HepG2 (cell line): Measurements from ENCODE around the gene CLUH. TPM values are rescaled to one million over a fixed set of nuclear protein-coding genes. Genes with fewer than 3 reads are reported as not detected.

Experiments
- ATAC-seq: fragments of 200-7000 bp; cut with Tn5 transposase; 3 replicates; pipeline ENCODE4 v1.9.1; 2020; ENCODE audit warnings: mild to moderate bottlenecking, moderate library complexity
- BruUV-seq: library from RNA; stranded (reverse); fragments of 400-500 nt; replicated peaks from 2 replicates; lab custom pipeline; 2021; lab: Mats Ljungman, UMichigan
- CTCF ChIA-PET: fragments of 300-600 bp; formaldehyde crosslinking; extraction: SDS; loops from one replicate; lab custom pipeline; 2021; ENCODE audit warnings: low total read pairs, inconsistent platforms, low intra/inter-chr PET ratio; lab: Yijun Ruan, JAX
- POLR2A ChIA-PET: fragments of 350-600 bp; sonication (Branson Sonifier 250); formaldehyde crosslinking; loops from one replicate; lab custom pipeline; 2020; ENCODE audit warnings: antibody characterized with exemption, inconsistent platforms; lab: Yijun Ruan, JAX
- DNase-seq: peaks from one replicate; pipeline ENCODE4 v3.0.0-alpha.2; 2015; ENCODE audit warnings: low spot score
- FAIRE-seq: peaks from 3 replicates; lab custom pipeline; 2011; peaks lifted over from hg19 to GRCh38; lab: Jason Lieb, UNC
- H2AFZ ChIP-seq: one replicate; pipeline ENCODE4 v1.6.1; 2011; ENCODE audit warnings: low read length, inconsistent platforms
- H3K27ac ChIP-seq: fragments of 300-600 bp; 3 replicates; pipeline ENCODE4 v1.8.0; 2011; ENCODE audit warnings: mixed run types, mild to moderate bottlenecking, mixed read lengths, low read length, inconsistent platforms; ENCODE audit not compliant: insufficient read depth; ENCODE audit errors: extremely low read length
- H3K27me3 ChIP-seq, 2 experiments: fragments of 200-600 bp in 1 of 2; 2 replicates in 1 of 2; 3 replicates in 1 of 2; pipeline versions ENCODE4 v1.6.0 to v1.8.0; 2011; ENCODE audit warnings: low read length in 2 of 2, mild to moderate bottlenecking in 2 of 2, moderate library complexity in 2 of 2, inconsistent platforms in 1 of 2; ENCODE audit not compliant: insufficient read depth in 2 of 2, control insufficient read depth in 1 of 2
- H3K36me3 ChIP-seq, 2 experiments: fragments of 200-600 bp in 1 of 2; replicated peaks in 1 of 2; 2 replicates in 1 of 2; 3 replicates in 1 of 2; pipeline versions ENCODE4 v1.5.1 to v1.8.0; 2011; ENCODE audit warnings: low read length in 2 of 2, inconsistent platforms in 1 of 2; ENCODE audit not compliant: insufficient read depth in 2 of 2, control insufficient read depth in 1 of 2
- H3K4me1 ChIP-seq: 2 replicates; pipeline ENCODE4 v1.5.1; 2012; ENCODE audit warnings: low read length, inconsistent platforms; ENCODE audit not compliant: insufficient read depth
- H3K4me2 ChIP-seq: 2 replicates; pipeline ENCODE4 v1.6.0; 2011; ENCODE audit warnings: low read depth, low read length, inconsistent platforms
- H3K4me3 ChIP-seq, 3 experiments: fragments of 200-600 bp in 1 of 3; sonication (generic), shearing (Covaris generic) in 1 of 3; replicated peaks in 1 of 3; 2 replicates each; pipeline ENCODE4 v1.5.1; 2011 to 2016; ENCODE audit warnings: low read length in 3 of 3, inconsistent platforms in 2 of 3, low read depth in 2 of 3, mild to moderate bottlenecking in 2 of 3, control low read depth in 1 of 3, mixed read lengths in 1 of 3; ENCODE audit not compliant: insufficient read depth in 1 of 3
- H3K79me2 ChIP-seq: one replicate; pipeline ENCODE4 v1.6.1; 2011; ENCODE audit warnings: low read length, inconsistent platforms; ENCODE audit not compliant: insufficient read depth
- H3K9ac ChIP-seq: 2 replicates; pipeline ENCODE4 v1.6.0; 2011; ENCODE audit warnings: mild to moderate bottlenecking, low read depth, low read length, inconsistent platforms; ENCODE audit not compliant: insufficient read depth
- H3K9me3 ChIP-seq: 2 replicates; pipeline ENCODE4 v1.5.1; 2012; ENCODE audit warnings: mild to moderate bottlenecking, low read length
- H4K20me1 ChIP-seq: 2 replicates; pipeline ENCODE4 v1.6.0; 2011; ENCODE audit warnings: inconsistent platforms, mild to moderate bottlenecking, low read length, moderate library complexity; ENCODE audit not compliant: insufficient read depth
- KAT2B ChIP-seq: fragments of 150-350 bp; IDR thresholded peaks from 2 replicates; pipeline ENCODE4 v1.6.1; 2014; ENCODE audit warnings: low read depth, low read length, borderline replicate concordance
- KLF6 ChIP-seq: IDR thresholded peaks from 2 replicates; pipeline ENCODE4 v1.8.0; 2016; ENCODE audit warnings: missing biosample characterization, missing genetic modification reagents
- PLRG1 ChIP-seq: fragments of 450-650 bp; conservative IDR thresholded peaks from 2 replicates; pipeline ENCODE4 v1.6.1; 2016
- SKI ChIP-seq: fragments of 450-650 bp; IDR thresholded peaks from one replicate; pipeline ENCODE4 v1.6.1; 2018; ENCODE audit warnings: mild to moderate bottlenecking; ENCODE audit not compliant: partially characterized antibody
- ZFP62 ChIP-seq: sonication (generic); formaldehyde crosslinking; IDR thresholded peaks from 2 replicates; pipeline ENCODE4 v1.4.0; 2020; ENCODE audit warnings: missing genetic modification reagents
- WGBS: methylation state at CpG from one replicate; pipeline ENCODE4 v1.1.6; 2017; ENCODE audit warnings: low lambda C conversion rate; 5-methylcytosine and 5-hydroxymethylcytosine counted together
- in situ Hi-C: cut with HindIII; loops from 2 replicates; pipeline ENCODE4 v1.10.0; 2017; ENCODE audit warnings: low pct_unique_long_range_greater_than_20kb; ENCODE audit not compliant: extremely low pct_ligation_motif_present
- intact Hi-C: fragments of 100-400 bp; cut with micrococcal nuclease; formaldehyde crosslinking; loops from one replicate; pipeline ENCODE4 v1.10.0; 2022; ENCODE audit not compliant: unreplicated experiment
- polyA plus RNA-seq, 8 experiments: library from polyadenylated mRNA; depleted of rRNA in 3 of 8; stranded (reverse) in 7 of 8; unstranded in 1 of 8; fragments of >200 nt; fragmentation: Illumina TruSeq in 4 of 8; extraction: Trizol in 4 of 8; gene quantifications; 2 replicates each; pipeline versions ENCODE4 v1.2.1 to v1.2.3, GENCODE V29; 2011 to 2016; ENCODE audit warnings: low read depth in 4 of 8, missing spikeins in 1 of 8, mixed read lengths in 1 of 8; ENCODE audit not compliant: insufficient read depth in 1 of 8
- total RNA-seq, 5 experiments: library from RNA; depleted of rRNA; stranded (reverse); fragments of >200 nt; fragmentation: Illumina TruSeq; extraction: Trizol; gene quantifications; 2 replicates each; pipeline ENCODE4 v1.2.3, GENCODE V29; 2016; ENCODE audit warnings: low read depth in 1 of 5
- TF ChIP-seq, protein P1 (sequence below): sonication (generic); formaldehyde crosslinking; IDR thresholded peaks from 2 replicates; pipeline ENCODE4 v1.4.0; 2020; ENCODE audit warnings: missing genetic modification reagents
- TF ChIP-seq, protein P2 (sequence below): sonication (generic); formaldehyde crosslinking; IDR thresholded peaks from 2 replicates; pipeline ENCODE4 v1.8.0; 2022; ENCODE audit warnings: missing genetic modification reagents, mild to moderate bottlenecking, borderline replicate concordance
- TF ChIP-seq, protein P3 (sequence below): sonication (generic); formaldehyde crosslinking; IDR thresholded peaks from 2 replicates; pipeline ENCODE4 v1.5.1; 2020; ENCODE audit warnings: missing genetic modification reagents, mild to moderate bottlenecking, borderline replicate concordance
- TF ChIP-seq, protein P4 (sequence below): sonication (generic); formaldehyde crosslinking; IDR thresholded peaks from 2 replicates; pipeline ENCODE4 v1.9.0; 2022; ENCODE audit warnings: missing genetic modification reagents, mild to moderate bottlenecking, borderline replicate concordance
- TF ChIP-seq, protein P5 (sequence below): IDR thresholded peaks from 2 replicates; pipeline ENCODE4 v1.6.1; 2016; ENCODE audit warnings: mild to moderate bottlenecking, missing biosample characterization, missing genetic modification reagents

CLUH gene
- total and polyA plus RNA-seq, 2 of the 13 experiments (the other 11 are each of a cell fraction or from before 2014, with no cell fraction given): 30.9 to 60.5 TPM

DNA sequence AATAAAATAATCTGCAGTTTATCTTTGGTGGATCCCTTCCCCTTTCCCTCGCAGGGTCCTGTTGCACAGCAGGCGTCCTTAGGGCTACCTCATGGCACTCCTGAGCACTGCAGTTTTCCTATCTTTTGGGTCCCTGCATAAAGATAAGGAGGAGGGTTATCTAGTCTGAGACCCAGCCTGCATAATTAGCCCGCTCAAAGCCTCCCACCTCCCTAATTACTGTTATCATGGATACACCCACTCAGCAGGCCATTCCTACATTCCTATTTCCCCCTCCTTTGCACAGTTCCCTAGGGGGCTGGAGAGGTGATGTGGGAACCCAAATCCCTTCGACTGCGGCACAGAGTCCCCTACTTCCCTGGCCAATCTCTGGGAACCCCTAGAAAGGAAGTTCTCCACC, 5.1 kb upstream of the CLUH start:
- Histone ChIP-seq H3K79me2 (no peaks in the 10 kb centered on the region), H3K27ac (no peak overlapping the region), H3K27me3 (no peaks in the 10 kb centered on the region), H4K20me1 (no peaks in the 10 kb centered on the region), H3K4me2 (no peak overlapping the region), H3K9me3 (no peaks in the 10 kb centered on the region), H3K9ac (no peak overlapping the region), H3K4me1 (peaks cover 29% of the 10 kb centered on the region), H3K36me3 (no peaks in the 10 kb centered on the region), H3K4me3 (no peak overlapping the region), H2AFZ (no peak overlapping the region)
- ATAC-seq: no peak
- no peak for FAIRE-seq
- intact Hi-C loops: no loop called here
- in situ Hi-C loops: no loop called here
- 55% methylated on average over 5 of the region's 5 CpGs for WGBS
- POLR2A ChIA-PET: no interaction called here
- CTCF ChIA-PET: no interaction called here
- BruUV-seq: no TSS peak
- DNase-seq: no peak
- TF ChIP-seq, protein P1, sequence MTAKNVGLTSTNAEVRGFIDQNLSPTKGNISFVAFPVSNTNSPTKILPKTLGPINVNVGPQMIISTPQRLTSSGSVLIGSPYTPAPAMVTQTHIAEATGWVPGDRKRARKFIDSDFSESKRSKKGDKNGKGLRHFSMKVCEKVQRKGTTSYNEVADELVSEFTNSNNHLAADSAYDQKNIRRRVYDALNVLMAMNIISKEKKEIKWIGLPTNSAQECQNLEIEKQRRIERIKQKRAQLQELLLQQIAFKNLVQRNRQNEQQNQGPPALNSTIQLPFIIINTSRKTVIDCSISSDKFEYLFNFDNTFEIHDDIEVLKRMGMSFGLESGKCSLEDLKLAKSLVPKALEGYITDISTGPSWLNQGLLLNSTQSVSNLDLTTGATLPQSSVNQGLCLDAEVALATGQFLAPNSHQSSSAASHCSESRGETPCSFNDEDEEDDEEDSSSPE (CRISPR knock-in tag): no peak
- no peak for TF ChIP-seq PLRG1
- TF ChIP-seq SKI: no peak
- TF ChIP-seq, protein P2, sequence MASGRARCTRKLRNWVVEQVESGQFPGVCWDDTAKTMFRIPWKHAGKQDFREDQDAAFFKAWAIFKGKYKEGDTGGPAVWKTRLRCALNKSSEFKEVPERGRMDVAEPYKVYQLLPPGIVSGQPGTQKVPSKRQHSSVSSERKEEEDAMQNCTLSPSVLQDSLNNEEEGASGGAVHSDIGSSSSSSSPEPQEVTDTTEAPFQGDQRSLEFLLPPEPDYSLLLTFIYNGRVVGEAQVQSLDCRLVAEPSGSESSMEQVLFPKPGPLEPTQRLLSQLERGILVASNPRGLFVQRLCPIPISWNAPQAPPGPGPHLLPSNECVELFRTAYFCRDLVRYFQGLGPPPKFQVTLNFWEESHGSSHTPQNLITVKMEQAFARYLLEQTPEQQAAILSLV: no peak
- no peak for TF ChIP-seq KAT2B
- TF ChIP-seq KLF6 (CRISPR knock-in tag): no peak
- TF ChIP-seq, protein P3, sequence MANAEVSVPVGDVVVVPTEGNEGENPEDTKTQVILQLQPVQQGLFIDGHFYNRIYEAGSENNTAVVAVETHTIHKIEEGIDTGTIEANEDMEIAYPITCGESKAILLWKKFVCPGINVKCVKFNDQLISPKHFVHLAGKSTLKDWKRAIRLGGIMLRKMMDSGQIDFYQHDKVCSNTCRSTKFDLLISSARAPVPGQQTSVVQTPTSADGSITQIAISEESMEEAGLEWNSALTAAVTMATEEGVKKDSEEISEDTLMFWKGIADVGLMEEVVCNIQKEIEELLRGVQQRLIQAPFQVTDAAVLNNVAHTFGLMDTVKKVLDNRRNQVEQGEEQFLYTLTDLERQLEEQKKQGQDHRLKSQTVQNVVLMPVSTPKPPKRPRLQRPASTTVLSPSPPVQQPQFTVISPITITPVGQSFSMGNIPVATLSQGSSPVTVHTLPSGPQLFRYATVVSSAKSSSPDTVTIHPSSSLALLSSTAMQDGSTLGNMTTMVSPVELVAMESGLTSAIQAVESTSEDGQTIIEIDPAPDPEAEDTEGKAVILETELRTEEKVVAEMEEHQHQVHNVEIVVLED (CRISPR knock-in tag): no peak
- no peak for TF ChIP-seq ZFP62 (CRISPR knock-in tag)
- TF ChIP-seq, protein P4, sequence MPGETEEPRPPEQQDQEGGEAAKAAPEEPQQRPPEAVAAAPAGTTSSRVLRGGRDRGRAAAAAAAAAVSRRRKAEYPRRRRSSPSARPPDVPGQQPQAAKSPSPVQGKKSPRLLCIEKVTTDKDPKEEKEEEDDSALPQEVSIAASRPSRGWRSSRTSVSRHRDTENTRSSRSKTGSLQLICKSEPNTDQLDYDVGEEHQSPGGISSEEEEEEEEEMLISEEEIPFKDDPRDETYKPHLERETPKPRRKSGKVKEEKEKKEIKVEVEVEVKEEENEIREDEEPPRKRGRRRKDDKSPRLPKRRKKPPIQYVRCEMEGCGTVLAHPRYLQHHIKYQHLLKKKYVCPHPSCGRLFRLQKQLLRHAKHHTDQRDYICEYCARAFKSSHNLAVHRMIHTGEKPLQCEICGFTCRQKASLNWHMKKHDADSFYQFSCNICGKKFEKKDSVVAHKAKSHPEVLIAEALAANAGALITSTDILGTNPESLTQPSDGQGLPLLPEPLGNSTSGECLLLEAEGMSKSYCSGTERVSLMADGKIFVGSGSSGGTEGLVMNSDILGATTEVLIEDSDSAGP (CRISPR knock-in tag): no peak
- TF ChIP-seq, protein P5, sequence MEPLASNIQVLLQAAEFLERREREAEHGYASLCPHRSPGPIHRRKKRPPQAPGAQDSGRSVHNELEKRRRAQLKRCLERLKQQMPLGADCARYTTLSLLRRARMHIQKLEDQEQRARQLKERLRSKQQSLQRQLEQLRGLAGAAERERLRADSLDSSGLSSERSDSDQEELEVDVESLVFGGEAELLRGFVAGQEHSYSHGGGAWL: no peak
